Subcutaneous adipose tissue (tissue), 4 donors: Measurements from ENCODE around the gene SGTA. TPM values are rescaled to one million over a fixed set of nuclear protein-coding genes. Genes with fewer than 3 reads are reported as not detected.

Experiments
- CTCF ChIP-seq: fragments of 450-650 bp; IDR thresholded peaks from one replicate; pipeline ENCODE4 v1.5.1; 2016; ENCODE audit warnings: low read depth, mild to moderate bottlenecking, control low read depth, antibody characterized with exemption, moderate library complexity
- total RNA-seq, 4 donors: library from RNA; depleted of rRNA; stranded (reverse); fragments of >200 nt; gene quantifications; one replicate each; pipeline ENCODE4 v1.1.0, GENCODE V29; 2016

The SGTA gene
- total RNA-seq, 4 donors from 2014 or later: 14.8 to 43.1 (median 24.2) TPM

- no peak for TF ChIP-seq CTCF
Measured at GRCh38 chr19:2756921-2757881, 25.9 kb downstream of the SGTA start.

DNA sequence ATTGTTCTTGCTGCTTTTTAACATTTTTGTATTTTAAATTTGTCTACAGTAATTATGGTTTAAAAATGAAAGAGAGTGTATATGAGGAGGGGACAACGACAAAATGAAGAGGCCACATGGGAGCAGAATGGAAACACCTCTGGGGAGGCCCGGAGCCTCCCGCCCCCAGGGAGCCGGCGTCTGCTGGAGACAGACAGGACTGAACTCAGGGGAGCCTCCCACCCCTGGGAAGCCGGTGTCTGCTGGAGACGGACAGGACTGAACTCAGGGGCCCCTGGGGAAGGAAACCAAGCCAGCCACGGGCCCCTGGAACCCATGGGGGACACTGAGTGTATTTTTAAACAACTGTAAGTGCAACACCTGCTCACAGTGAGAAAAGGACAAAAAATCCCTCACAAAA lies 26.6 kb downstream of the SGTA start:
- no peak for TF ChIP-seq CTCF

DNA sequence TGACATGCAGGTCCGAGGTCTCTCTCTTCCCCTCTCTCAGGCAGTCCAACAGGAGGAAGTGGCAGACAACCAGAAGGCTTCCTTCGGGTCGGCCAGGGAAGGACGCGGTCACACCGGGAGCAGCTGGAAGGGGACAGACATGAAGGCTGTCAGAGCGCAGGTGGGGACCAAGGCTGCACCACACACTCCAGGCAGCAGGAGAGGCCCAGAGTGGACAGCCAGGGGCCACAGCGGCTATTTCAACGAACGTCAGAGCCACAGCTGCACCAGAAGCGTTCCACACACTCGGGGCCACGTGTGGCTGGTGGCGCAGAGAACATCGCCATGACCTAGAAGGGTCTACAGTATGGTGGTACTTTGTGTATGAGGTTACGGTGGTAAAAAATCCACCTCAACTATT lies 27.3 kb downstream of the SGTA start:
- no peak for TF ChIP-seq CTCF

DNA sequence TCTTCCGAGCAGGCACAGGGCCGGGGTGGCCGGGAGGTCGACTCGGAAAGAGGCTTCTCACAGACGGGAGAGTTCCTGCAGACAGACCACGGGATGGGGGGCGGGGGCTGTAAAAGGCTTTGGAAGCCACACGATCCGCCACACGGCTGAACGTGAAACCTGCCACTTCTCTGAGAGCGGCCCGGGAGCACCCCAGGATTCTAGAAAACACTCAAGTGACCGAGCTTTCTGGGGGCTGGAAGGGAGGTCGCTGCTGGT lies 27.7 kb downstream of the SGTA start:
- TF ChIP-seq CTCF: no peak

DNA sequence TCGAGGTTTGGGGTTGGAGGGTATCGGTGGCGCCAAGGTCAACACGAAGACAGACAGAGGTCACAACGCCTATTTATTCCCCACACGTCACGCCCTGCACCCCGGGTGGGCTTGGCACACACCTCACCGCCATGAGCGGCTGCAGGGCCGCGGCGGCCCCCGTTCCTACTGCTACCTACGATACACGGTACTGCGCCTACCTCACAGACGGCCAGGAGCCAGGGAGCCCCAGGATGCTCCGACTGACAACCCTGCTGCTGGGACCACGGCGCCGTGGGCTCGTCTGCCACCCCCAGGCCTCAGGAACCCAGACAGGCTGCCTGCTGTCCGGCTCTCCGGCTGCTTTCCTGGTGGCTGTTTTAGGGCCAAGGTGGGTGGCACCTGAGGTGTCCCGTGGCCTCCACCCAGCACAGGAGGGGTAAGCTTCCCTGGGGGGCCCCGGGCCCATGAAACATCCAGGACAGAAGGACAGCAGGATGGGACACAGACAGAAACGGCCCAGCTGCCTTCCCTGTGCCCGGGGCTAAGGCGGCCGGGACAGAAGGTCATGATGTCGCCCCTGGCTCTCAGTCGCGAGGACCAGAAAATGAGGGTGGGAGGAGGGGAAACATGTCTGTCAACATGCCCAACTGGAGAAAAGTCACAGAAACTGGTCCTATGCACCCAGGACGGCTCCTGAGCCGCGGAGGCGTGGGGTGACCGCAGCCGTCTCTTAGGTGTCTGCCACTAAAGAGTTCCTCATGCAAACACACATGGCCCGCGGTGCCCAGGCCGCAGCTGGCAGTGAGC lies 28.2 kb downstream of the SGTA start:
- TF ChIP-seq CTCF: no peak

- no peak for TF ChIP-seq CTCF
Measured at GRCh38 chr19:2751438-2751830, 31.6 kb downstream of the SGTA start.

DNA sequence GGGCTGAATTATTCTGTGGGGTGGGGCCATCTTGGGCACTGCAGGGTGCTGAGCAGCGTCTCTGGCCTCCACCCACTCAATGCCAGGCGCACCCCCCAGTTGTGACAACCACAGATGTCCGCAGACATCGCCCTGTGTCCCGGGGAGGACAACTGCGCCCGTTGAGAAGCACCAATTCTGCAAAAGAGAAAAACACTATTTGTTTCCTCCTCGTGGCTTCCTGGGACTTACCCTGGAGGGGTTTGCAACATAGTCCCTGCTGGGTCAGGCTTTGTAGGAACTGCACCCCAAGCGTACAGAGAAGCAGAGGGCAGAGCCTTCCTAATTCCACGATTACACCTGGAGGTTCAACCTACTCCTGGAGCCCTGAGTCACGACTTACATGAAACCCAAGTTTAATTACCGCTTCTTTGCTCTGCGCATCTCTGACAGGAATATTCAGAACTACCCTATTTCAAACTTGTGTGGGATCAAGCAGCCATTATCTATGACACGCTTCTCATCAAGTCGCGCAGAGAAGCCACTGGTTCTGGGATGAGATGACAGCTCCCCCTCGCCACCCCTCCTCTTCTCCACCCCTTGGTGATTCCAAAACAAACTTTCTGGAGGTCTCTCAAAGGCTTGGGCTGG lies 32.1 kb downstream of the SGTA start:
- TF ChIP-seq CTCF: no peak
